ENCODE data around the gene VGF.
"Not testable (repeated sequence)": the region's sequence is repeated elsewhere in the genome, so short reads cannot be mapped to it uniquely, and the experiment has no call there.

VGF gene

GRCh38 chr7:101200862-101201599 lies 35.7 kb upstream of the VGF start, which contains the start of gene MOGAT3:
Gene MOGAT3, minus strand, starts transcription at chr7:101201036. Its CDS starts 182 bp downstream, at chr7:101200854.
- peaks cover 15% of the 10 kb centered on the region for H3K4me1 Mint-ChIP-seq
- H3K4me3 Mint-ChIP-seq: peak within 1 kb of the TSS; percentile 50
- peaks cover 5% of the 10 kb centered on the region for H3K36me3 Mint-ChIP-seq (ENCODE audit: low read depth)
- H3K27ac Mint-ChIP-seq: no peak within 1 kb of the TSS
- H3K9me3 Mint-ChIP-seq: no peaks in the 10 kb centered on the region
- TF ChIP-seq CTCF (IDR thresholded peaks at IDR 0.05): no peak
- DNase-seq: peak; percentile 70
- H3K27me3 Mint-ChIP-seq (ENCODE audit: low read depth, poor library complexity): peaks cover 74% of the 10 kb centered on the region

- DNase-seq: no peak
- Mint-ChIP-seq H3K9me3 (no peaks in the 10 kb centered on the region), H3K27me3 (ENCODE audit: low read depth, poor library complexity) (peaks cover 69% of the 10 kb centered on the region), H3K4me3 (peak overlapping the region; percentile 50), H3K4me1 (peaks cover 15% of the 10 kb centered on the region), H3K27ac (no peak overlapping the region), H3K36me3 (ENCODE audit: low read depth) (no peaks in the 10 kb centered on the region)
- TF ChIP-seq CTCF (IDR thresholded peaks at IDR 0.05): no peak
Measured at GRCh38 chr7:101200504-101200861, 35.1 kb upstream of the VGF start.

- not testable (repeated sequence) for H3K27ac Mint-ChIP-seq; H3K9me3 Mint-ChIP-seq; DNase-seq; H3K4me3 Mint-ChIP-seq; H3K36me3 Mint-ChIP-seq (ENCODE audit: low read depth)
- peaks cover 70% of the 10 kb centered on the region for H3K27me3 Mint-ChIP-seq (ENCODE audit: low read depth, poor library complexity)
- H3K4me1 Mint-ChIP-seq: peaks cover 15% of the 10 kb centered on the region
Measured at GRCh38 chr7:101199522-101199921, 34.2 kb upstream of the VGF start.

GRCh38 chr7:101198476-101198875 lies 33.1 kb upstream of the VGF start:
- H3K4me1 Mint-ChIP-seq: peaks cover 15% of the 10 kb centered on the region
- H3K27me3 Mint-ChIP-seq (ENCODE audit: low read depth, poor library complexity): peaks cover 70% of the 10 kb centered on the region
- no peak for TF ChIP-seq CTCF (IDR thresholded peaks at IDR 0.05)
- H3K4me3 Mint-ChIP-seq: no peak overlapping the region
- H3K27ac Mint-ChIP-seq: no peak overlapping the region
- H3K36me3 Mint-ChIP-seq (ENCODE audit: low read depth): no peaks in the 10 kb centered on the region
- no peaks in the 10 kb centered on the region for H3K9me3 Mint-ChIP-seq
- no peak for DNase-seq

GRCh38 chr7:101197991-101198390 lies 32.6 kb upstream of the VGF start:
- H3K27me3 Mint-ChIP-seq (ENCODE audit: low read depth, poor library complexity): peaks cover 68% of the 10 kb centered on the region
- H3K9me3 Mint-ChIP-seq: no peaks in the 10 kb centered on the region
- DNase-seq: no peak
- H3K4me3 Mint-ChIP-seq: no peak overlapping the region
- no peaks in the 10 kb centered on the region for H3K36me3 Mint-ChIP-seq (ENCODE audit: low read depth)
- peaks cover 15% of the 10 kb centered on the region for H3K4me1 Mint-ChIP-seq
- TF ChIP-seq CTCF (IDR thresholded peaks at IDR 0.05): no peak
- no peak overlapping the region for H3K27ac Mint-ChIP-seq

GRCh38 chr7:101195884-101196283 lies 30.5 kb upstream of the VGF start:
- Mint-ChIP-seq H3K27me3 (ENCODE audit: low read depth, poor library complexity) (peaks cover 59% of the 10 kb centered on the region), H3K4me1 (peaks cover 12% of the 10 kb centered on the region), H3K36me3 (ENCODE audit: low read depth) (no peaks in the 10 kb centered on the region), H3K4me3 (no peak overlapping the region), H3K27ac (no peak overlapping the region), H3K9me3 (no peaks in the 10 kb centered on the region)
- TF ChIP-seq CTCF (IDR thresholded peaks at IDR 0.05): no peak
- no peak for DNase-seq
